Measurements from ENCODE around the gene NR0B2. TPM values are rescaled to one million over a fixed set of nuclear protein-coding genes. Genes with fewer than 3 reads are reported as not detected.

Gene NR0B2
- total and polyA plus RNA-seq, 2 of the 13 experiments (the other 11 are each of a cell fraction or from before 2014, with no cell fraction given): 72.5 to 133 TPM

GRCh38 chr1:26889551-26890466 is 24.0 kb downstream of the NR0B2 start, which contains the start of gene GPN2 (continued):
- no peak for TF ChIP-seq PBX2 (CRISPR knock-in tag; IDR thresholded peaks at IDR 0.05)
- TF ChIP-seq ZFP62 (CRISPR knock-in tag; IDR thresholded peaks at IDR 0.05): no peak
- no peak for TF ChIP-seq THAP8 (CRISPR knock-in tag; IDR thresholded peaks at IDR 0.05; ENCODE audit: borderline replicate concordance)
- TF ChIP-seq ELF1 (CRISPR knock-in tag; IDR thresholded peaks at IDR 0.05): peak; percentile 88
- TF ChIP-seq, protein P1, sequence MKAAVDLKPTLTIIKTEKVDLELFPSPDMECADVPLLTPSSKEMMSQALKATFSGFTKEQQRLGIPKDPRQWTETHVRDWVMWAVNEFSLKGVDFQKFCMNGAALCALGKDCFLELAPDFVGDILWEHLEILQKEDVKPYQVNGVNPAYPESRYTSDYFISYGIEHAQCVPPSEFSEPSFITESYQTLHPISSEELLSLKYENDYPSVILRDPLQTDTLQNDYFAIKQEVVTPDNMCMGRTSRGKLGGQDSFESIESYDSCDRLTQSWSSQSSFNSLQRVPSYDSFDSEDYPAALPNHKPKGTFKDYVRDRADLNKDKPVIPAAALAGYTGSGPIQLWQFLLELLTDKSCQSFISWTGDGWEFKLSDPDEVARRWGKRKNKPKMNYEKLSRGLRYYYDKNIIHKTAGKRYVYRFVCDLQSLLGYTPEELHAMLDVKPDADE (CRISPR knock-in tag; IDR thresholded peaks at IDR 0.05): no peak
- TF ChIP-seq, protein P2, sequence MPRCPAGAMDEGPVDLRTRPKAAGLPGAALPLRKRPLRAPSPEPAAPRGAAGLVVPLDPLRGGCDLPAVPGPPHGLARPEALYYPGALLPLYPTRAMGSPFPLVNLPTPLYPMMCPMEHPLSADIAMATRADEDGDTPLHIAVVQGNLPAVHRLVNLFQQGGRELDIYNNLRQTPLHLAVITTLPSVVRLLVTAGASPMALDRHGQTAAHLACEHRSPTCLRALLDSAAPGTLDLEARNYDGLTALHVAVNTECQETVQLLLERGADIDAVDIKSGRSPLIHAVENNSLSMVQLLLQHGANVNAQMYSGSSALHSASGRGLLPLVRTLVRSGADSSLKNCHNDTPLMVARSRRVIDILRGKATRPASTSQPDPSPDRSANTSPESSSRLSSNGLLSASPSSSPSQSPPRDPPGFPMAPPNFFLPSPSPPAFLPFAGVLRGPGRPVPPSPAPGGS (CRISPR knock-in tag; IDR thresholded peaks at IDR 0.05): no peak; the same call in 1 of the 2 replicates
- peak in 1 of 2 experiments; percentile 59; a peak in 2 of 4 replicates for TF ChIP-seq KLF16 (CRISPR knock-in tag; IDR thresholded peaks at IDR 0.05)
- peak; percentile 90 for TF ChIP-seq SP2 (CRISPR knock-in tag; IDR thresholded peaks at IDR 0.05)
- TF ChIP-seq NFE2L2 (IDR thresholded peaks at IDR 0.05; ENCODE audit: low read length): no peak
- TF ChIP-seq, protein P3, sequence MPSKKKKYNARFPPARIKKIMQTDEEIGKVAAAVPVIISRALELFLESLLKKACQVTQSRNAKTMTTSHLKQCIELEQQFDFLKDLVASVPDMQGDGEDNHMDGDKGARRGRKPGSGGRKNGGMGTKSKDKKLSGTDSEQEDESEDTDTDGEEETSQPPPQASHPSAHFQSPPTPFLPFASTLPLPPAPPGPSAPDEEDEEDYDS (CRISPR knock-in tag; IDR thresholded peaks at IDR 0.05): peak; percentile 75; the same call in 1 of the 2 replicates
- TF ChIP-seq, protein P4, sequence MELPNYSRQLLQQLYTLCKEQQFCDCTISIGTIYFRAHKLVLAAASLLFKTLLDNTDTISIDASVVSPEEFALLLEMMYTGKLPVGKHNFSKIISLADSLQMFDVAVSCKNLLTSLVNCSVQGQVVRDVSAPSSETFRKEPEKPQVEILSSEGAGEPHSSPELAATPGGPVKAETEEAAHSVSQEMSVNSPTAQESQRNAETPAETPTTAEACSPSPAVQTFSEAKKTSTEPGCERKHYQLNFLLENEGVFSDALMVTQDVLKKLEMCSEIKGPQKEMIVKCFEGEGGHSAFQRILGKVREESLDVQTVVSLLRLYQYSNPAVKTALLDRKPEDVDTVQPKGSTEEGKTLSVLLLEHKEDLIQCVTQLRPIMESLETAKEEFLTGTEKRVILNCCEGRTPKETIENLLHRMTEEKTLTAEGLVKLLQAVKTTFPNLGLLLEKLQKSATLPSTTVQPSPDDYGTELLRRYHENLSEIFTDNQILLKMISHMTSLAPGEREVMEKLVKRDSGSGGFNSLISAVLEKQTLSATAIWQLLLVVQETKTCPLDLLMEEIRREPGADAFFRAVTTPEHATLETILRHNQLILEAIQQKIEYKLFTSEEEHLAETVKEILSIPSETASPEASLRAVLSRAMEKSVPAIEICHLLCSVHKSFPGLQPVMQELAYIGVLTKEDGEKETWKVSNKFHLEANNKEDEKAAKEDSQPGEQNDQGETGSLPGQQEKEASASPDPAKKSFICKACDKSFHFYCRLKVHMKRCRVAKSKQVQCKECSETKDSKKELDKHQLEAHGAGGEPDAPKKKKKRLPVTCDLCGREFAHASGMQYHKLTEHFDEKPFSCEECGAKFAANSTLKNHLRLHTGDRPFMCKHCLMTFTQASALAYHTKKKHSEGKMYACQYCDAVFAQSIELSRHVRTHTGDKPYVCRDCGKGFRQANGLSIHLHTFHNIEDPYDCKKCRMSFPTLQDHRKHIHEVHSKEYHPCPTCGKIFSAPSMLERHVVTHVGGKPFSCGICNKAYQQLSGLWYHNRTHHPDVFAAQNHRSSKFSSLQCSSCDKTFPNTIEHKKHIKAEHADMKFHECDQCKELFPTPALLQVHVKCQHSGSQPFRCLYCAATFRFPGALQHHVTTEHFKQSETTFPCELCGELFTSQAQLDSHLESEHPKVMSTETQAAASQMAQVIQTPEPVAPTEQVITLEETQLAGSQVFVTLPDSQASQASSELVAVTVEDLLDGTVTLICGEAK (IDR thresholded peaks at IDR 0.05): no peak
- TF ChIP-seq, protein P4 (CRISPR knock-in tag; IDR thresholded peaks at IDR 0.05): peak; percentile 93
- TF ChIP-seq BHLHE40 (IDR thresholded peaks at IDR 0.05; ENCODE audit: low read length): no peak
- peak; percentile 69 for TF ChIP-seq TOPORS (CRISPR knock-in tag; IDR thresholded peaks at IDR 0.05)
- TF ChIP-seq RARG (CRISPR knock-in tag; IDR thresholded peaks at IDR 0.05; ENCODE audit: low read depth): no peak

Measured in HepG2 (cell line).